Neural progenitor cell (in vitro differentiated cells): Measurements from ENCODE around the gene SMURF1. TPM values are rescaled to one million over a fixed set of nuclear protein-coding genes. Genes with fewer than 3 reads are reported as not detected.

Experiments used
- DNase-seq: peaks from one replicate; pipeline ENCODE4 v3.0.0-alpha.2; 2016; ENCODE audit warnings: low spot score
- H2AFZ ChIP-seq: fragments of 200-600 bp; sonication (generic); replicated peaks from 2 replicates; pipeline ENCODE4 v1.6.1; 2016; ENCODE audit warnings: antibody characterized with exemption
- H3F3A ChIP-seq: fragments of 200-600 bp; sonication (generic); 2 replicates; pipeline ENCODE4 v1.6.1; 2016; ENCODE audit warnings: antibody characterized with exemption, low read depth
- H3K27ac ChIP-seq: fragments of 200-600 bp; sonication (generic); 2 replicates; pipeline ENCODE4 v1.5.1; 2016; ENCODE audit warnings: mild to moderate bottlenecking
- H3K27me3 ChIP-seq: fragments of 200-600 bp; sonication (generic); 2 replicates; pipeline ENCODE4 v1.6.1; 2016; ENCODE audit warnings: mild to moderate bottlenecking, moderate library complexity
- H3K36me3 ChIP-seq: fragments of 200-600 bp; sonication (generic); 2 replicates; pipeline ENCODE4 v1.5.1; 2016
- H3K4me1 ChIP-seq: fragments of 200-600 bp; sonication (generic); 2 replicates; pipeline ENCODE4 v1.6.1; 2016; ENCODE audit warnings: mixed run types
- H3K4me2 ChIP-seq: fragments of 200-600 bp; sonication (generic); 2 replicates; pipeline ENCODE4 v1.6.1; 2016
- H3K4me3 ChIP-seq: fragments of 200-600 bp; sonication (generic); 2 replicates; pipeline ENCODE4 v1.5.1; 2016
- H3K79me2 ChIP-seq: fragments of 200-600 bp; sonication (generic); 2 replicates; pipeline ENCODE4 v1.6.1; 2016; ENCODE audit warnings: low read depth
- H3K9ac ChIP-seq: fragments of 200-600 bp; sonication (generic); 2 replicates; pipeline ENCODE4 v1.6.1; 2016
- H3K9me3 ChIP-seq: fragments of 200-600 bp; sonication (generic); 2 replicates; pipeline ENCODE4 v1.5.1; 2016; ENCODE audit warnings: low read depth
- H4K20me1 ChIP-seq: fragments of 200-600 bp; sonication (generic); 2 replicates; pipeline ENCODE4 v1.6.1; 2016; ENCODE audit warnings: low read depth
- H3K27ac Mint-ChIP-seq: 3 replicates; pipeline ENCODE4 v1.8.0; 2021; ENCODE audit warnings: mixed read lengths
- H3K27me3 Mint-ChIP-seq: 2 replicates; pipeline ENCODE4 v1.8.0; 2022; ENCODE audit warnings: low read depth, mild to moderate bottlenecking, inconsistent platforms, moderate library complexity, mixed read lengths; ENCODE audit not compliant: insufficient read depth
- H3K36me3 Mint-ChIP-seq: 3 replicates; pipeline ENCODE4 v1.8.0; 2021; ENCODE audit warnings: mixed read lengths
- H3K4me1 Mint-ChIP-seq: 3 replicates; pipeline ENCODE4 v1.8.0; 2021; ENCODE audit warnings: mixed read lengths
- H3K4me3 Mint-ChIP-seq: 3 replicates; pipeline ENCODE4 v1.8.0; 2021; ENCODE audit warnings: mild to moderate bottlenecking, moderate library complexity, mixed read lengths
- H3K9me3 Mint-ChIP-seq: 3 replicates; pipeline ENCODE4 v1.8.0; 2020; ENCODE audit warnings: mixed read lengths
- EZH2 ChIP-seq: fragments of 200-600 bp; sonication (generic); IDR thresholded peaks from 2 replicates; pipeline ENCODE4 v1.6.1; 2017; ENCODE audit warnings: antibody characterized with exemption, mild to moderate bottlenecking, moderate library complexity
- EZH2phosphoT487 ChIP-seq: fragments of 200-600 bp; sonication (generic); IDR thresholded peaks from 2 replicates; pipeline ENCODE4 v1.6.1; 2017; ENCODE audit warnings: antibody characterized with exemption
- total RNA-seq: library from RNA; depleted of rRNA; stranded (reverse); fragments of >200 nt; gene quantifications from 2 replicates; pipeline ENCODE4 v1.2.3, GENCODE V29; 2015; ENCODE audit warnings: low replicate concordance
- TF ChIP-seq, protein P1 (sequence below): fragments of 200-600 bp; sonication (generic); IDR thresholded peaks from 2 replicates; pipeline ENCODE4 v1.5.1; 2017; ENCODE audit warnings: antibody characterized with exemption, mild to moderate bottlenecking

The SMURF1 gene
- total RNA-seq, 1 donor from 2014 or later, result 31.0 TPM

DNA sequence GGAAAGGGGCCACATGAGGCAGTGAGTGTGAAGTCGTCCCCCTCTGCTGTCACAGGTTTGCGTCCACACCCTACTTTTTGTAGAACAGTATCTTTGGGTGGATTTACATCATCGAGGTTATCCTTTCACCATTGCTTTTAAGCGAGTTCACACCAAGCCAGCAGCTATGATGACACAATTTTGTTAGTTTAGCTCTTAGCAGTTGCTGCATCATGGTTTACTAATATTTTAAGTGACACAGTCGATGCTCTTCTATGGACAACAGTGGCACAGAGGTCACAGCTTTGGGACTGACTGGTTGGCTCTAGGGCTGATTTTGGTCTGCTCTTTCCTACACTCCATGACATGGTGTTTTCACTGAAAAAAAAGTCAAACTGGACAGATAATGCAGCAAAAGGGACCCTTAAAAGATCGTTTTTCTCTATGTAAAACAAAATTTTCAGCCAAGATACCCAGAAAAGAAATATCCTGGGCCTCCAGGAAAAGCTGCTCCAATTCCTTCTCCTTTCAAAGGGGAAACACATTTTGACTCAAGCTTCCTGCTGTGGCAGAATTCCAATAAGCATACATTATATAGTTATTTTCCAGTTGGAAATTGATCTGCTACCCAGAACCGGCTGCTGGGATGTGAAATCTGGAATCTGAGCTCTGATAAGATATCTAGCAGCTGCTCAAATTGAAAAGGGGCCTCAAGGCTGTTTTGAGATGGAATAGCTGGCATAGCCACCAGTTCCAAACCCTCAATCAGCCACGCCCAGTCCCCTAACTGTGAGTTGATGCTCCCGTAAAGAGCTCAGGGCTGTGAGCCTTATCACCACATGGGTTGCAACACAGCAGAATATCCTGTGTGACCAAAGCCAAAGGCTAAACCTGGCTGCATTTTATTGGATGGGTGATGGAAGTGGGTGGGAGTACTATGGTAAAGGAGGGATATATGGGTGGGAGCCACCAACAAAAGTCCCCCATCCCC lies 114.2 kb downstream of the SMURF1 start:
- no peaks in the 10 kb centered on the region for H3K36me3 ChIP-seq
- H3K27ac Mint-ChIP-seq, result no peak overlapping the region

DNA sequence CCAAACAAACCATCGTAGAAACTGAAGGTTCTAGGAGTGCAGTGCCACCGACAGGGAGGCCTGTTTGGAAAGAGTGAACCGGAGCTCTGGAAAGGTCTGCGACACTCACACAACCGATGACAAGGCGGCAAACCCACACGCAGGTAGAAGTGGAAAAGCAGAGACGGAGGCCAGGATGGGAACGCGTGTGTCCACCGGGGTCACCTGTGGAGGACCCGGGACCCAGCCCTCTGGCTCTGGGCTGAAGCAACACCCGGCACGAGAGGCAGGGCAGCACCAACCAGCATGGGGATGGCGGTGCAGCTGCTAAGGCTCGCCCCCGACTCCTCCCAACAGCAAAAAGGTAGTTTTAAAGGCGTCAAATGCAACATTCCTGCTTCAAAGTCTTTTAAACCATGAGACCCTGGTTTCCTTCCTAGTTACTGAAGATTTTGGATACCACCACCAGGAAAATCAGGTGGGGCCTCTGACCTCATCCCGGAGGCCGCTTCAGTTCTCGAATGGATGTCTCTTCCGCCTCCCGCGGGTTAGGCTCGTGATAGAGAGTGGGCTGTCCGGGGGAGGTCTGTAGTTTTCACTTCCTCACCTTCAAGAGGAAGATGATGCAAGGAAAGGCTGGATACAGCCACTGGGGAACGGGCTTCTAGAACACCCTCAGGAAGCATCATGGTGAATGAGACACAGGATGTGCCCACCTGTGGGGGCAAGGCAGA lies 115.5 kb downstream of the SMURF1 start:
- Mint-ChIP-seq H3K27me3 (no peaks in the 10 kb centered on the region), H3K4me1 (no peaks in the 10 kb centered on the region), H3K36me3 (peaks cover 42% of the 10 kb centered on the region), H3K4me3 (no peak overlapping the region), H3K27ac (no peak overlapping the region), H3K9me3 (no peaks in the 10 kb centered on the region)
- Histone ChIP-seq H3K27ac (peak overlapping the region; percentile 37), H3K9ac (no peak overlapping the region), H3K27me3 (no peaks in the 10 kb centered on the region), H3K4me2 (no peak overlapping the region), H4K20me1 (no peaks in the 10 kb centered on the region), H3F3A (peaks cover 6% of the 10 kb centered on the region), H3K4me1 (peaks cover 7% of the 10 kb centered on the region), H2AFZ (no peak overlapping the region), H3K36me3 (no peaks in the 10 kb centered on the region), H3K4me3 (no peak overlapping the region), H3K79me2 (no peaks in the 10 kb centered on the region), H3K9me3 (no peaks in the 10 kb centered on the region)
- TF ChIP-seq, protein P1, sequence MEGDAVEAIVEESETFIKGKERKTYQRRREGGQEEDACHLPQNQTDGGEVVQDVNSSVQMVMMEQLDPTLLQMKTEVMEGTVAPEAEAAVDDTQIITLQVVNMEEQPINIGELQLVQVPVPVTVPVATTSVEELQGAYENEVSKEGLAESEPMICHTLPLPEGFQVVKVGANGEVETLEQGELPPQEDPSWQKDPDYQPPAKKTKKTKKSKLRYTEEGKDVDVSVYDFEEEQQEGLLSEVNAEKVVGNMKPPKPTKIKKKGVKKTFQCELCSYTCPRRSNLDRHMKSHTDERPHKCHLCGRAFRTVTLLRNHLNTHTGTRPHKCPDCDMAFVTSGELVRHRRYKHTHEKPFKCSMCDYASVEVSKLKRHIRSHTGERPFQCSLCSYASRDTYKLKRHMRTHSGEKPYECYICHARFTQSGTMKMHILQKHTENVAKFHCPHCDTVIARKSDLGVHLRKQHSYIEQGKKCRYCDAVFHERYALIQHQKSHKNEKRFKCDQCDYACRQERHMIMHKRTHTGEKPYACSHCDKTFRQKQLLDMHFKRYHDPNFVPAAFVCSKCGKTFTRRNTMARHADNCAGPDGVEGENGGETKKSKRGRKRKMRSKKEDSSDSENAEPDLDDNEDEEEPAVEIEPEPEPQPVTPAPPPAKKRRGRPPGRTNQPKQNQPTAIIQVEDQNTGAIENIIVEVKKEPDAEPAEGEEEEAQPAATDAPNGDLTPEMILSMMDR, result no peak
- TF ChIP-seq EZH2 (no peak), EZH2phosphoT487 (no peak)
- DNase-seq, result no peak

More for the DNA sequence above, 114.2 kb downstream of the SMURF1 start:
- peaks cover 7% of the 10 kb centered on the region for H3K4me1 ChIP-seq
- H3K9me3 ChIP-seq, result no peaks in the 10 kb centered on the region
- H4K20me1 ChIP-seq, result no peaks in the 10 kb centered on the region
- H2AFZ ChIP-seq, result no peak overlapping the region
- no peaks in the 10 kb centered on the region for H3K9me3 Mint-ChIP-seq
- H3K27me3 Mint-ChIP-seq, result no peaks in the 10 kb centered on the region
- no peaks in the 10 kb centered on the region for H3K4me1 Mint-ChIP-seq
- no peak overlapping the region for H3K4me3 ChIP-seq
- TF ChIP-seq EZH2phosphoT487 (no peak), EZH2 (no peak)
- TF ChIP-seq, protein P1, result no peak
- H3K4me2 ChIP-seq, result no peak overlapping the region
- no peaks in the 10 kb centered on the region for H3K27me3 ChIP-seq
- peaks cover 42% of the 10 kb centered on the region for H3K36me3 Mint-ChIP-seq
- no peaks in the 10 kb centered on the region for H3K79me2 ChIP-seq
- DNase-seq, result no peak
- no peak overlapping the region for H3K9ac ChIP-seq
- H3K27ac ChIP-seq, result no peak overlapping the region
- no peak overlapping the region for H3K4me3 Mint-ChIP-seq
- H3F3A ChIP-seq, result peaks cover 6% of the 10 kb centered on the region

DNA sequence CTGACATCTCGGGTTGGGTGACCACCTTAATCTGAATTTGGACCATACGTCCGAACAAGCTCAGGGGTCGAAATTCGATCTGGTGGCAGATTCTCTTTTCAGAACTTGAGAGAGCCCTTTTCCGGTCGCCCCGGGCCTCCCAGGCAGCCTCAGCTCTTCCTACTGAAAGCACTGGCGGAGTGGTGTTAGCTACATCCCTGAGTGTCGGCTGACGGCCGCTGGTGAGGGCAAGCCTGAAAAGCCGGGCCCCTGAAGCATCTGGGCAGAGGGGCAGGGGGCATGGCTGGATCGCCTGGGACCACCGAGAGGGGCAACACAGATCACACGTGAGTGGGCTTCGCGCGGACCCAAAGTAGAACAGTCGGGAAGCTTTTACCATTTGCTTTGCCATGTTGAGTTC lies 116.1 kb downstream of the SMURF1 start:
- Mint-ChIP-seq H3K4me1 (no peaks in the 10 kb centered on the region), H3K27me3 (no peaks in the 10 kb centered on the region), H3K4me3 (no peak overlapping the region), H3K27ac (no peak overlapping the region), H3K9me3 (no peaks in the 10 kb centered on the region), H3K36me3 (peaks cover 42% of the 10 kb centered on the region)
- Histone ChIP-seq H4K20me1 (no peaks in the 10 kb centered on the region), H3K27ac (peak overlapping the region; percentile 37), H3K27me3 (no peaks in the 10 kb centered on the region), H3F3A (peaks cover 6% of the 10 kb centered on the region), H3K4me2 (no peak overlapping the region), H3K79me2 (no peaks in the 10 kb centered on the region), H3K9me3 (no peaks in the 10 kb centered on the region), H2AFZ (no peak overlapping the region), H3K4me3 (no peak overlapping the region), H3K4me1 (peaks cover 7% of the 10 kb centered on the region), H3K9ac (no peak overlapping the region), H3K36me3 (no peaks in the 10 kb centered on the region)
- TF ChIP-seq EZH2phosphoT487 (no peak), EZH2 (no peak)
- TF ChIP-seq, protein P1, result no peak
- DNase-seq, result peak; percentile 23
